Fibroblast of lung (primary cell): ENCODE data around the gene ARSG.

Source experiments
- CTCF ChIP-seq, 2 donors: IDR thresholded peaks in 1 of 2; conservative IDR thresholded peaks in 1 of 2; 1 replicate in 1 of 2; 2 replicates in 1 of 2; pipeline ENCODE4 v1.5.1; 2011 to 2012; ENCODE audit warnings: low read length in 2 of 2, control low read depth in 1 of 2, inconsistent platforms in 1 of 2, low read depth in 1 of 2, mild to moderate bottlenecking in 1 of 2
- EZH2 ChIP-seq: IDR thresholded peaks from 2 replicates; pipeline ENCODE4 v1.5.1; 2012; ENCODE audit warnings: low read length, control low read depth, mild to moderate bottlenecking; ENCODE audit errors: missing control alignments

GRCh38 chr17:68458260-68459036, 167.2 kb downstream of the ARSG start:
- no peak for TF ChIP-seq CTCF (conservative IDR thresholded peaks at IDR 0.05 in 1 of 2, IDR thresholded peaks at IDR 0.05 in 1 of 2; ENCODE audit: low read depth in 1 of 2, low read length in 2 of 2)
- no peak for TF ChIP-seq EZH2
